NCI-H345 treated with DMSO at 0.1 percent for 48 hours (cell line): ENCODE measurements around the gene MTF1.
"Not testable (repeated sequence)": the region's sequence is repeated elsewhere in the genome, so short reads cannot be mapped to it uniquely, and the experiment has no call there.

Experiments
- DNase-seq: peaks from one replicate; lab custom pipeline; 2025; ENCODE audit not compliant: unreplicated experiment; lab: John Stamatoyannopoulos, UW

Gene MTF1

GRCh38 chr1:37859507-37860345 is at the start of gene MTF1:
Gene MTF1, minus strand, starts transcription at chr1:37859592. Its CDS starts 1,934 bp downstream, at chr1:37857658.
- peak; percentile 95 for DNase-seq

DNA sequence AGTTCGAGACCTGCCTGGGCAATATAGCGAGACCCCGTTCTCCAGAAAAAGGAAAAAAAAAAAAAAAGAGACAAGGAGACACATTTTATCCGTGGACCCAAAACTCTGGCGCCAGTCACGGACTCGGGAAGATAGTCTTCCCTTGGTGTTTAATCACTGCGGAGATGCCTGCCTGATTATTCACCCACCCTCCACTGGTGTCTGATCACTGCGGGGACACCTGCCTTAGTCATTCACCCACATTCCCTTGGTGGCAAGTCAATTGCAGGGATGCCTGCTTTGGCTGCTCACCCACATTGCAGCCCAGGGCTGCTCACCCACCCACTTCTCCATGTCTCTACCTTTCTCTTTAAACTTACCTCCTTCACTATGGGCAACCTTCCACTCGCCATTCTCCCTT is 49.1 kb upstream of the MTF1 start:
- DNase-seq: not testable (repeated sequence)

- DNase-seq: not testable (repeated sequence)
These were observed 48.2 kb upstream of the MTF1 start for GRCh38 chr1:37907416-37908125.

DNA sequence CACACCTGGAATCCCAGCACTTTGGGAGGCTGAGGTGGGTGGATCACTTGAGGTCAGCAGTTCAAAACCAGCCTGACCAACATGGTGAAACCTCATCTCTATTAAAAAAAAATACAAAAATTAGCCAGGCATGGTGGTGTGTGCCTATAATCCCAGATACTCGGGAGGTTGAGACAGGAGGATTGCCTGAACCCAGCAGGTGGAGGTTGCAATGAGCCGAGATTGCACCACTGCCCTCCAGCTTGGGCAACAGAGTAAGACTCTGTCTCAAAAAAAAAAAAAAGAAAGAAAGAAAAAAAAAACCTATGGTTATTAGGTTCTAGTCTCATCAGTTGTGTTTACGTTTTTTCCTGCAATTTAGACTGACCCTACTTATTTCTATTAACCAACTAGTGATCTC is 47.2 kb upstream of the MTF1 start:
- not testable (repeated sequence) for DNase-seq

DNA sequence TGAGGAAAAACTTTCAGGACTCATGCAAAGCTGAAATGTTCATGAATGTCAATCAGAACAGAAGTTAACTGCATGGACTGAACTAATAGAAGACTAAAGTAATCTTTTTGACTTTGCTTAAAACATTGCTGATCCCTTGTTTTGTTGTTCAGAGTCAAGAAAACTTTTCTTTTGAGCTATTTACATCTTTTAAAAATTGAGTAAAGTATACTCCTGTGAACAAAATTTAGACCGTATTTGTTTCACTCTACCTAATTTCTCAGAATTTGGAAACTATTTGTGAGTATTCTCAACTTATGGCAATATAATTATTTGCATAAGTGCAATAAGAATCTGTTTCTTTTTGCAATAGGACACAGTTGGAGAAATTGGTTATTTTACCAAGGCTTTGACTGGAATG is 46.3 kb upstream of the MTF1 start:
- DNase-seq: no peak

DNA sequence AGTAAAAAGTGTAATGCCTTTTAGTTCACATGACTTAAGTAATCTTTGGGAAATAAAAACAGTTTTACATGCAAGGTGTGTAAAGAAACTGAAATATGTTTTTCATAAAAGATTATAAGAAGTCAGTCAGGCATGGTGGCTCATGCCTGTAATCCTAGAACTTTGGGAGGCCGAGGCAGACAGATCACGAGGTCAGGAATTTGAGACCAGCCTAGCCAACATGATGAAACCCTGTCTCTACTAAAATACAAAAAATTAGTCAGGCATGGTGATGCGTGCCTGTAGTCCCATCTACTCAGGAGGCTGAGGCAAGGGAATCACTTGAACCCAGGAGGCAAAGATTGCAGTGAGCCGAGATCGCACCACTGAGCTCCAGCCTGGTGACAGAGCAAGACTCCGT is 44.5 kb upstream of the MTF1 start:
- DNase-seq: not testable (repeated sequence)

GRCh38 chr1:37902983-37903382 is 43.6 kb upstream of the MTF1 start:
- DNase-seq: no peak

DNA sequence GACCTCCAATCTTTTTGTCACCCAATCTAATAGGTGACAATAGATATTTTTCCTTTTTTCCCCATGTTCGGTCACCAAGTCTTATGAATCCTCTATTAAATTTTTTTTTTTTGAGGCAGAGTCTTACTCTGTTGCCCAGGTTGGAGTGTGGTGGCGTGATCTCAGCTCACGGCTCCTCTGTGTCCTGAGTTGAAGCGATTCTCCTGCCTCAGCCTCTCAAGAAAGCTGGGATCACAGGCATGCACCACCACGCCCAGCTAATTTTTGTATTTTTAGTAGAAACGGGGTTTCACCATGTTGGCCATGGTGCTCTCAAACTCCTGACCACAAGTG is 42.5 kb upstream of the MTF1 start:
- DNase-seq: no peak

DNA sequence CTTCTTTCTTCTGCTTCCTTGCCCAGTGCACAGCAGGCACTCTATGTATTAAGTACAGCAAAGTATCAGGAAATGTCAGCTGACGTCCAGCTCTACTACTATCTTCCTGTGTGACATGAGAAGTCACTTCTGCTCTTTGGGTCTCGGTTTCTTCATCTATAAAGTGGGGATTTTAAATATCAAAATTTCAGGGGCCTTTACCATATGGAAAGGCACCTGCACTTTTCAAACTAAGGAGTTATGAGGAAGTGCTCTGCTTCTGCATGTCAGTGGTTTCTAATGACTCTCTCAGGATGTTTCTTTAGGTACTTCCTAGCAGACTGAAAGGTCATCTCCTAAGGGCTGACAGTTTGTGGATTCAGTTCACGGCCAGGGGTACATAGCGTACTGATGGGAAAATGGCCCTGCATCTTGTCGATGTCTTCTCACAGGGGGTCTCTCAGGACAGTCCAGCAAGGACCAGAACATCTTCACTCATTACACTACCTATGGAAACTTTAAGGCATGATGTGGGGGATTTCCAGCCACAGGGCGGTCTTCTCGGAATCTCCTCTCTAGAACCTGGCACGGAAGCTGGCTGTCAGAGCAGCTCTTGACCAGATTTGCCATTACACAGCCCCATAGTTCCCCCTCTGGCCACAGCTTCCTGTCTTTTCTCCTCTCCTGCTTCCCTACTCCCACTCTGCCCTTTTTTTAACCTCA is 42.0 kb upstream of the MTF1 start:
- no peak for DNase-seq

DNA sequence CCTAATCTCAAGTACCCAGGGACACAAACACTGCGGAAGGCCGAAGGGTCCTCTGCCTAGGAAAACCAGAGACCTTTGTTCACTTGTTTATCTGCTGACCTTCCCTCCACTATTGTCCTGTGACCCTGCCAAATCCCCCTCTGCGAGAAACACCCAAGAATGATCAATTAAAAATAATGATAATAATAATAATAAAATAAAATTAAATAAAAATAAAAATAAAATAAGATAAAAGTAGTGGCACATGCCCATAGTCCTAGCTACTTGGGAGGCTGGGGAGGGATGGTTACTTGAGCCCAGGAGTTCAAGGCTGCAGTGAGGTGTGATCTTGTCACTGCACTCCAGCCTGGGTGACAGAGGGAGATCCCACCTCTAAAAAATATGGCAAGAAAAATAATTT is 38.2 kb upstream of the MTF1 start:
- DNase-seq: not testable (repeated sequence)

DNA sequence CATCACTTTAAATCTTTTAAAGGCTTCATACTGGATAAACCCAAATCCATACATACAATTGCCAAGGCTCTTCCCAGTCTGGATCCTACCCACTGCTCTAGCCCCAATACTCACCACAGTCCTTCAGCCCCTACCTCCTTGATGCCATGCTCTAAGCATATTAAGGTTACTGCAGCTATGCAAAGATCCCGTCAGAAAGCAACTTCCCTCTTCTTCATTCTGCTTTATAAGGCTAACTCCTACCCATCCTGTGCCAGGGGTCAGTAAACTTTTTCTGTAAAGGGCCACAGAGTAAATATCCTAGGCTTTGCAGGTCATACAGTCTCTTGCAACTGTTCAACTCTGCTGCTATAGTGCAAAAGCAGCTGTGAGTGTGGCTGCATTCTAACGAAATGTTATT is 34.3 kb upstream of the MTF1 start:
- DNase-seq: no peak

DNA sequence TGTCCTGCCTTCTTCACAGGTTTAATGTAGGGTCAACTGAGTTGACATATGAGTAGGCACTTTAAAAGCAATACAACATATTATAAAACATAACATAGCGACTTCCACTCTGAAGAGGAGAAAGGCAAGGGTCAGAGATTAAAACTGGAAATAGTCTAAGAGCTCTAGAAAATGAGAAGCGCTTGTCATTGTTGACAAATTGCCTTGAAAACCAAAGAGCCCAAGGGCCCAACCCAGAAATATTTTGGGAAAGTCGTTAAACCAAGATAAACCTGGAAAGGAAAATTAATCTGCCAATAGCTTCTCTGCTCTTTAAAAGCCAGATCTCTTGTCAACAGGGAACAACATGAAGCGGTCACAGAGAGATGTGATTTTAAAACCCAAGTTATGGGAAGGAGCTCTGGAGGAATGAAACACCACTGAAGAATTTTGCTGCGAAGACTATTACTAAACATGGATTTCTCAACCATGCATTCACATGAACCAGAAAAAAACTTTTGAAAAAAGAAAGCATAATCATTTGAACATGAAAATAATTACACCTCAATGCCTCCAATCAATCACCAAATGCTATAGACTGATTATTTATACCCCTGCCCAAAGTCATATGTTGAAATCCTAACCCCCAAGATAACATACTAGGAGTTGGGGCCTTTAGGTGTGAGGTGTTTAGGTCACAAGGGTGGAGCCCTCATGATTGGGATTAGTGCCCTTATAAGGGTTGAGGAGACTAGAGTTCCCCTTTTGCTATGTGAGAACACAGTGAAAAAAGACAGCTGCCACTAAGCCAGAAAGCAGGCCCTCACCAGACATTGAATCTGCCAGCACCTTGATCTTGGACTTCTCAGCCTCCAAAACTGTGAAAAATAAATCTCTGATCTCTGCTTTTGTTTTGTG is 33.0 kb upstream of the MTF1 start:
- no peak for DNase-seq

DNA sequence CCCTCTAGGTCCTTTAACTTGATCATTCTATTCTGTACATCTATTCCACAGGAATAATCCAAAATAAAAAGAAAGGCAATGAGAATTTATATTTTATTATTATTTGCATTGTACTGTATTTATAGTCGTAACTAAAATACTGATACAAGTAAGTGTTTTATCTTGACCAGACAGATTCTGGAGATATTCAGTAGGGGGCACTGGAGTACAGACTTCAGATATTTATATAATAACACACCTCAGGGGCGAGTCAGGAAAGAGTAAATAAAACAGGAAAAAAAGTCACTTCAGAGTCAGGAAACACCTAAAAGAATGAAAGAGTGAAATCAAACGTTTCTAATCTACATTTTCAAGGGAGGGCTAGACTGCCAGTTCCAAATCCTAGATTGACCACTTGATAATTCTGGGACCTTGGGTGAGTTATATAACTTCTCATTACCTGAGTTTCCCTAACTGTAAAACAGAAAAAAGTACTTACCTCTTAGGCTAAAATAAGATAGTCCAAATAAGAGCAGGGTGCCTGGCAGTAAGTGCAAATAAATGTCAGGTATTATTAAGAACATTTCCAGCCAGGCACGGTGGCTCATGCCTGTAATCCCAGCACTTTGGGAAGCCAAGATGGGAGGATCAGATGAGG is 31.1 kb upstream of the MTF1 start:
- peak; percentile 20 for DNase-seq

DNA sequence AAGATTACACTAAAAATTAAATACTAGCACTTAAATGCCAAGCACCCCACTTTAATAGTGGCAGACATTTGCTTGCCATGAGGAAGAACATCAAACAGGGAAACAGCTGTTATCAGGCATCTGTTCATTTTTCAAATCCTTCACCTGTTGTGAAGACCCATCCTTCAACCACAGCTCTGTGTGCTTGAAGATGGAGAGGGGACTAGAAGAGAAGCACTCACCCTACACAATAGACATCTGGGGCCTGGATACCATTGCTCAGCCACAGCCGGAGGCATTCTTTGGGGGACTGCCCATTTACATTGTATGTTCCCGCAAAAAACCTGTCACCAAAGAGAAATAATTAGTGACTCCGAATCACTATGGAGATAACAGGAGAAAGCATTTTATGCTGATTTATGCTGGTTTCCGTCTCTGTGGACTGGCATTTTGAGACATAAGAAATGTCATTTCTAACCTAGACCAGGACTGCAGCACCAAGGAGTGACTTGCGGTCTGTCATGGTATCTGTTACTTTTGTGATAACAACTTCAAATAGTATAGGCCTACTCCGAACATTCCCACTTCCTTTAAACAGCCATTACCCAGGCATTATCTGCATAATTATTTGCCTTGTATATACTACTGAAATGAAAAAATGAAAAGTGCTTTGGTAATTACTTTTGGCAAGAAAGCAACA is 28.8 kb upstream of the MTF1 start:
- DNase-seq: no peak

DNA sequence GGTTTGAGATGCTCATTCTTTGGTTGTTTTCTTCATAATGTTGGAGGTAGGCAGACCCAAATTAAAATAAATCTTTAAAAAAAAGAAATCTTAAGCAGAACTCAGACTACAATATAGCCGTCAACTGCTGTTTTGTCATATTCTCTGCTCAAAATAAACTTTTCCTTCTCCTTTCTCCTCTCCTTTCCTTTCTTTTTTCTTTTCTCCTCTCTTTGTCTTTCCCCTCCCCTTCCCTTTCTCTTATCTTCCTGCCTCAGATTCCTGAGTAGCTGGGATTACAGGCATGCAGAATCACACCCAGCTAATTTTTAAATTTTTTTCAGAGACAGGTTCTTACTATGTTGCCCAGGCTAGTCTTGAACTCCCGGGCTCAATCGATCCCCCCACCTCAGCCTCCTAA is 24.8 kb upstream of the MTF1 start:
- no peak for DNase-seq

DNA sequence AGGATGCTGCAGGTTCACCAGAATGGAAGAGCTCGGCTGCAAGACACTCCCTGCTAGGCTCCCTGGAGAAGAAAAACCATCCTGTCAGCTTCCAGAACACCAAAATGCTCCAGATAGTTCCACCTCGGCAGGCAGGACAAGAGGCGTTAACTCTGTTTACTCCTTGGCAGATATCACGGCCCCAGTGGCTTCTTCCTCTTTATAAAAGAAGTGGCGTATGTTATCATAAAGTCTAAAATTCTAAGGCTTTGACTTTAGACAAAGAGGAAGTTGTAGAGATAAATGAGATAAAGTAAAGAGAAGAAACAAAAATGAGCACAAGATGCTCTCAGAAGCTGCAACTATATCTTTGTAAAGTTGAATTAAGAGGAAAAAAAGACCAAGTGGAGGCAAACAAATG is 24.3 kb upstream of the MTF1 start:
- DNase-seq: no peak

DNA sequence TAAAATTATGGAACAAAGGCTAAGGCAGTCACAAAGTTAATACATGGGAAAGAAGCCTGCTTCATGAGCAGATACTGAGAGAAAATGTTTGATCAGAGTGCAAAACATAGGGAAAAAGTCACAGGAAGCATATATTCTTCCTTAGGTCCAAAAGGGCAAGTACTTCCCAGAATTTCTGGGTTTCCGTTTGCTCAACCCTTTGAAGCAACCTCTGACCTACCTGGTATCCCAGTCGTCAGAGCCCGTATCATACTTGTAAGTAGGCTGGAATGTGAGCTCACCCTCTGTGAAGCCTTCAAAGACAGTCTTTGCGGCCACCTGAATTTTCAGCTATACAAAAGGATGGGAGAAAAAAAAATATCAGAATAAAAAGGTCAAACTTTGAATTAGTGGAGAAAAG is 20.5 kb upstream of the MTF1 start:
- DNase-seq: no peak

DNA sequence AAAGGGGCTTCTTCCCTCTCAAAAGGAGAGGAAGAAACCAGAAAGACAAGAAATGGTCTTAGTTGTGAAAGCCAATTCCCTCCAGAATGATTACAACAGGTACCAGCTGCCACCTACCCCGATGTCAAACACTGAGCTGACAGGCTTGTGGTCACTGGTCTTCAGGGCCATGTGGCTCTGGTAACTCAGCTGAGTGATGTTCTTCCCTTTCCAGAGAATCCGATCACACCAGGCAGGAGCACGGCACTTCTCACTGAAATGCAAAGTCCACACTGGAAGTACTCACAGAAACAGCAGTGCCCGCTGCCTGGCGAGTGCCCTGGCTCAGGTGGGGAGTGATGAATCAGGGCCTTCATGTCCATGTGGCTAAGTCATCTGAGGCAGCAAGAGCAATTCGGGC is 18.7 kb upstream of the MTF1 start:
- no peak for DNase-seq

GRCh38 chr1:37875833-37876232 is 16.4 kb upstream of the MTF1 start:
- DNase-seq: no peak

- no peak for DNase-seq
These were observed 13.3 kb upstream of the MTF1 start for GRCh38 chr1:37872692-37873091.
